HG03064 (cell line): Measurements from ENCODE around the gene OR51B6.
"Not testable (repeated sequence)": the region's sequence is repeated elsewhere in the genome, so short reads cannot be mapped to it uniquely, and the experiment has no call there.

Experiments
- ATAC-seq: cut with Tn5 transposase; IDR thresholded peaks from one replicate; pipeline ENCODE4 v1.9.1; 2021; ENCODE audit warnings: low read depth; ENCODE audit not compliant: unreplicated experiment

OR51B6 gene

GRCh38 chr11:5351208-5351607 is at the start of gene OR51B6:
TSS of gene OR51B6 (plus strand) at chr11:5351508. CDS start at chr11:5351508, 0 bp downstream.
- no peak for ATAC-seq

- no peak for ATAC-seq
These were observed 49.5 kb upstream of the OR51B6 start, which contains the start of gene OR51B4 for GRCh38 chr11:5301846-5302245. TSS of gene OR51B4 (minus strand) at chr11:5301946. CDS start at chr11:5301946, 0 bp downstream.

DNA sequence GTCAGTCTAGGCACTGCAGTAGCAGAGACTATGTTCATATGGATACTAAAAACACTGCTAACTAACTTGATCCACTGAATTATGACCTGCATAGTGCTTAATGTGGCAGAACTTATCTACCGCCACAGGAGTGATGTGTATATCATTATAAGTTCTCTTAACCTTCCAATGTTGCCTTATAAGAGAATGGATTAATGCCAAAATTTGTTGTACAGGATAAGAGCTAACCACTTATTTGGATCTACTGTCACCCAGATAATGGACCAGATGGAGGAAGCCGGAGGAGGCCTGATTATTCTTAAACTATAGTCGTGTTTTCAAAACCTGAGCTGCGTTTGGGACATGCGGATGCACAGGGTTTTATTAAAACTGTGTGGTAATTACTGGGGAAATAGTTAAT is 47.7 kb upstream of the OR51B6 start:
- no peak for ATAC-seq

DNA sequence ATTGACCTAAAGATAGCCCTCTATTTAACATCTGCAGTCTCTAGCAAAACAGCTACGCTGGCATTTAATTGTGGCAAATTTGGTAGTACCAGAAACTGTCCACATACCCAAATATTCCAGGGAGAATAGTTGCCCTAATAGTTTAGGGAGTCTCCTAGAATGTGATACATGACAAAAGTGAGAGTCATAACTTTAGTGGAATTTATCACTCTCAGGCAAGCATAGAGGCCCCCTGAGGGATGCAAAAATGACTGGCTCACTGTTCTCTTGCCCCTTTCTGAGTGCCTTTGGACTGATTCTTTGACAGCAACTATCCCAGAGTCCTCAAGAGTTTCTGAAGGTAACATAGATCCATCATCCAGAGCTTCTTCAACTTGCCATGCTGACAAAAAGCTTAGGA is 47.3 kb upstream of the OR51B6 start:
- no peak for ATAC-seq

DNA sequence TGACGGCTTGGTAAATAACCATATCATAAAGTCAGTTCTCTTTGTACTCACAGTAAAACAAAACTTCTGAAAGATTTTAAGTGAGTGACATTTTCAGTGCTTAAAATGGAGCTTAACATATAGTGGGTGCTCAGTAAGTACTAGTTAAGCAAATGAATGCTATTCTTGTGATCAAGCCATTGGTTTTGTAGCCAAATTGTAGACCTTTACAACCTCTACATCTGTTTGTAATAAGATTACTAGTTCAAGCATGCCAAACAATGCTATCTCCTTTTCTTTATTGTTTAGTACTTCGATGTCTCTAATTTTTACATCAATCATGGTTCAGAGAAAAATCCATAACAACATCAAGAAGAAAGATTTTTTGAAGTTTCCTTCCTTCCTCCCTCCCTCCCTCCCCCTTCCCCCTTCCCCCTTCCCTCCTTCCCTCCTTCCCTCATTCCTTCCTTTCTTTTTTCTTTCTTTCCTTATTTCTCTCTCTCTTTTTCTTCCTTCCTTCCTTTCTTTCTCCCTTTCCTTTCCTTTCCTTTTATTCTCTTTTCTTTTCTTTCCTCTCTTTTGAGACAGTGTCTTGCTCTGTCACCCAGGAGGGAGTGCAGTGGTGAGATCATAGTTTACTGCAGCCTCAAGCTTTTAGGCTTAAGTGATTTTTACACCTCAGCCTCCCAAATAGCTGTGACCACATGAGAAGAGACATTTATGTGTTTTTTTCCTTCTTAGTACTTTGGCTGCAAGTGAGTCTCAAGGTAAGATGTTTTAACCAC is 43.9 kb upstream of the OR51B6 start:
- ATAC-seq, result no peak

DNA sequence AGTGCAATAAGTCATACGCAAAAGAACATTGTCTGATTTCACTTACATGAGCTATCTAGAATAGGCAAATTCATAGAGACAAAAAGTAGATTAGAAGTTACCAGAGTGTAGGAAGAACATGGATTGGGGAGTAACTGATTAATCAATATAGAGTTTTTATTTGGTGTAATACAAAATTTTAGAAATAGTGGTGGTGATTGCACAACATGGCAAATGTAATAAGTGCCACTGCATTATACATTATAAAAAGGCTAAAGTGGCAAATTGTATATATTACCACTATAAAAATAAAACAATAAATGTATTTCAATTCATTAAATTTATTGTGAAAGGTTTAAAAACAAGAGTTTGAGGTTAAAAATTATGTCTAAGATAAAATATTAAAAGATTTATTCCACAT is 40.9 kb upstream of the OR51B6 start:
- no peak for ATAC-seq

DNA sequence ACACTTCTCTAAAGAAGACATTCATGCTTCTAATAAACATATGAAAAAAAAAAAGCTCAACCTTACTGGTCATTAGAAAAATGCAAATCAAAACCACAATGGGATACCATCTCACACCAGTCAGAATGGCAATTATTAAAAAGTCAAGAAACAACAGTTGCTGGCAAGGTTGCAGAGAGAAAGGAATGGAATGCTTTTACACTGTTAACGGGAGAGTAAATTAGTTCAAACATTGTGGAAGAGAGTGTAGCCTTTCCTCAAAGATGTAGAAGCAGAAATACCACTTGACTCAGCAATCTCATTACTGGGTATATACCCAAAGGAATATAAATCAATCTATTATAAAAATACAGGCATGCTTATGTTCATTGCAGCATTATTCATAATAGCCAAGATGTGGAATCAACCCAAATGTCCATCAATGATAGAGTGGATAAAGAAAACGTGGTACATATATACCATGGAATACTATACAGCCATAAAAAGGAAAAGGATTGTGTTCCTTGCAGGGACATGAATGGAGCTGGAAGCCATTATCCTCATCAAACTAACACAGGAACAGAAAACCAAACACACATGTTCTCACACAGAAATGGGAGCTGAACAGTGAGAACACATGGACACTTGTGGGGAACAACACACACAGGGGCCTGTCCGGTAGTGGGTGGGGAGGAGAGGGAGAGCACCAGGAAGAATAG is 37.8 kb upstream of the OR51B6 start:
- ATAC-seq, result not testable (repeated sequence)

DNA sequence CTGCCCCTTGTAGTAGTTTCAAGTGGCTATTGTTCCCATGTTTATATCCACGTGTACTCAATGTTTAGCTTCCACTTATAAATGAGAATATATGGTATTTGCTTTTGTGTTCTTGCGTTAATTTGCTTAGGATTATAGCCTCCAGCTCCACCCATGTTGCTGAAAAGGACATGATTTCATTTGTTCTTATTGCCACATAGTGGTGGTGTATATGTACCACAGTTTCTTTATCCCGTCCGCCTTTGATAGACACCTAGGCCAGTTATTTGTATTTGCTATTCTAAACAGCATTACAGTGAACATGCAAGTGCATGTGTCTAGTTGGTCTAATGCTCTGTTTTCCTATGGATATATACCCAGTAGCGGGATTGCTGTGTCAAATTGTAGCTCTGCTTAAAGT is 34.0 kb upstream of the OR51B6 start:
- ATAC-seq, result no peak

DNA sequence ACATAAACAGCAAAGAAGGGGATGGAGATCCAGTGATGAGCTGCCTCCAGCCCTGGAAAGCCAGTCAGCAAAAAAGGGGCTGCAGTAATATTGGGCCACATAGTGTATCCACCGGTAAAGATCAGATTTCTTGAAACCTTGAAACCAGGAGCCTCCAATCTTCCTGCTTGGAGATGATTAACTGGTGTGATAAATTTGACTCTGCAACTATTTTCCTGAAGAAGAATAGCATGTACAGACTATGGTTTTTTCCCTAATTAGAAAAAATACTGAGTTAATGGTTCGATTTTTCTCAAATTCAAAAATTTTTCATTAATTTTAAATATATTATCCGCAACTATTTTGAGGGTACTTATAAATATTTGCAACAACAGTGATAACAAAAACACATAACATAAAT is 27.1 kb upstream of the OR51B6 start, which contains the start of gene OR51B2:
OR51B2 (minus strand) TSS at position 101 of the 400 bp plus-strand sequence; CDS start at position 101, 0 bp downstream.
- ATAC-seq, result no peak

GRCh38 chr11:5335170-5335569 is 16.1 kb upstream of the OR51B6 start:
- no peak for ATAC-seq

GRCh38 chr11:5336331-5336730 is 15.0 kb upstream of the OR51B6 start:
- ATAC-seq, result no peak

DNA sequence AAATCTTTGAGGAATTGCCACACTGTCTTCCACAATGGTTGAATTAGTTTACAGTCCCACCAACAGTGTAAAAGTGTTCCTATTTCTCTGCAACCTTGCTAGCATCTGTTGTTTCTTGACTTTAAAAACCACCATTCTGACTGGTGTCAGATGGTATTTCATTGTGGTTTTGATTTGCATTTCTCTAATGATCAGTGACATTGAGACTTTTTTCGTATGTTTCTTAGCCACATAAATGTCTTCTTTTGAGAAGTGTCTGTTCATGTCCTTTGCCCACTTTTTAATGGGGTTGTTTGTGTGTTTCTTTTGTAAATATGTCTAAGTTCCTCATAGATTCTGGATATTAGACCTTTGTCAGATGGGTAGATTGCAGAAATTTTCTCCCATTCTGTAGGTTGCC is 14.1 kb upstream of the OR51B6 start:
- ATAC-seq, result not testable (repeated sequence)

DNA sequence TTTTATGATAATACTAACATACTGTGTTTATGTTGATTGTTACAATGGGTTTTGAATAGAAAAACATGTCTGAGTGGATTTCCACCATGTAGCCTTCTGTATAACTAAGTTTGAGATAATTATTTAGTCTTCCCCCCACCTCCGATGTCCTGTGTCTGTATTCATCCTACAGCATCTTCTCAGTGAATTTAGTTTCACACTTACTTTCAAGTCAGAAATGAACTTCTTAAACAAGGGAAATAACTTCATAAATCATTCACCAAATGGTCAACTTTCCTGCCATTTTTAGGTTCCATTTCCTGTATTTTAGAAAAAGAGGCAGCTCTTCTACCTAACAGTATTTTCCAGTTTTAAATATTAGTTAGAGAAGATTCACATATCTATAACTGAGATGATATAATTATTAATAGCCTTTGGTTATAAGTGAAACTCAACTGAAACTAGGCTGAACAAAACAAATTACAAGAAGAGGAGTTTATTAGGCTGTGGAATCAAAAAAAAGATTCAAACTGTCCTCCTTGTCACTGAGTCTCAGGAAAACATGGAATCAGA is 11.5 kb upstream of the OR51B6 start:
- peak; percentile 74 for ATAC-seq

DNA sequence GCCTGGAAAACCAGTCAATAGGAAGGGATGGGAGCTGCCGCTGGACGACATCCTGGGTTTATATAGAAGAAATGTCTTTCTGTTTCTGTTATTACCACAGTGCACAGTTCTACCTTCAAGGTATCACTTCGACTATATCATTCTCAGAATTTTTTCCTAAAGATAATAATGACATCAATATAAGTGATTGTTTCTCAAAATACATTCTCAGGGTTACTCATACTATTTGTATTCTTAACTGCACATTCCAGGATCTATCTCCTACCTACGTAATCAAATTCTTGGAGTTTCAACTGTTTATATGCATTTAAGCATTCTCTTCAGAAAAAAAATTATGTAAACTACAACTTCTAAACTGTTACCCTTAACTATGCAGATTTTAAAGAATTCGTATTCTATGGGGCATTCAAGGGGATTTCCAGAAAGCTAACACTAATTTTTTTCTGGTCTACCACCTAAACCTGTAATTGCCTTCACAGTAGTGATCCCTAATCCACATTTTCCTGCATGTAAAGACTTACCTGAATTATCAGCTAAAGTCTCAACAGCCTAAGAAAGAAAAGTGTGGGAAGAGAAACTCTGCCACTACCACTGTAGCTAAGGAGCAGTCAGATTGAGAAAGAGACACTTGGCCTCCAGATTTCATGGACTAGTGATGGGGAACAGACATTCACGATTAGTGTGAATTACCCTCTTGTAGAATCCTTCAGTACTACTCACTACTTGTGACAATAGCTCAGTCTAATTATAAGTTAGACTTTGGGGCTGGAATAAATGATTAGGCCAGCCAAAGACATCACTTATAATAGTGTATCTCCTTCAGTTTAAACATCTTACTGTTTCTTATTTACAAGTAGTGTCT is 7.6 kb upstream of the OR51B6 start, which contains the start of gene OR51B5:
OR51B5 (minus strand) TSS at position 51 of the 862 bp plus-strand sequence; CDS start at position 51, 0 bp downstream.
- ATAC-seq, result no peak

DNA sequence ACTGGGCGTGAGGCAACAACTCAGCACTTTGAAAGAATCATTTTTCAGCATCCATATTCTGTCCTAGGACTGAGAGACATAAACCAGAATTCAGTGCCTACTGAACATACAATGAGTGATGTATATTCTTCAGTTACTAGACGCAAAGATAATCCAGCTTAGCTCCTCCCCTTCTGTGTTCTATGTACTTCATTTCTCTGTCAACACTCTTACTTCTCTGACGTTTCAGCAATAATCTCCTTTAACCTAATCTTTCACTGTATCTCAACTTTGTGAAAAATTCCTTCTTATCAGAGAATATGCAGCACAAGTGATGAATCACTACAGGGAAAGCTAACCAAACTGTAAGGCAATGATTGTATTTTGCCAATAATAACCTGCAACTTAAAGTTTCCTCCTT is 5.5 kb upstream of the OR51B6 start:
- ATAC-seq, result no peak

GRCh38 chr11:5348551-5349194 is 2.6 kb upstream of the OR51B6 start:
- no peak for ATAC-seq

DNA sequence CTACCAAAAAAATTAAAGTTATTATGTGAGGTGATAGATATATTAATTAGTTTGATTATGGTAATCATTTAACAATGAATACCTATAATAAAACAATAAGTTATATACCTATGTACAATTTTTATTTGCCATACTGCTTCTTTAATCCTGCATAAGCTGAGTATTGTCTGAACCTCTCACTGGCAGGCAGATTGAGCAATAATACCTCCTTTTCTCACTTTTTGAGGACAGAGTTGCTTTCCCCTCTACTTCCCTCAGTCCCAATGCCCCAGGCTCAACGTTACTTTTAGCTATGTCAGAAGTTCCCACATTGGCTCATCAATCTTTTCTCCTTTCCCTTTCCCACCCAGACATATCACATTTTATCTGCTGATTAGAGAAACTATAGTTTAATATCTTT is 1.8 kb upstream of the OR51B6 start:
- no peak for ATAC-seq

DNA sequence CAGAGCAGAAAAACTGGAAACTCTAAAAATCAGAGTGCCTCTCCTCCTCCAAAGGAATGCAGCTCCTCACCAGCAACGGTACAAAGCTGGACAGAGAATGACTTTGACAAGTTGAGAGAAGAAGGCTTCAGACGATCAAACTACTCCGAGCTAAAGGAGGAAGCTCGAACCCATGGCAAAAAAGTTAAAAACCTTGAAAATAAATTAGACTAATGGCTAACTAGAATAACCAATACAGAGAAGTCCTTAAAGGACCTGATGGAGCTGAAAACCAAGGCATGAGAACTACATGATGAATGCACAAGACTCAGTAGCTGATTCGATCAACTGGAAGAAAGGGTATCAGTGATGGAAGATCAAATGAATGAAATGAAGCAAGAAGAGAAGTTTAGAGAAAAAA is 4.7 kb downstream of the OR51B6 start:
- ATAC-seq, result not testable (repeated sequence)

- no peak for ATAC-seq
These were observed 10.8 kb downstream of the OR51B6 start for GRCh38 chr11:5362017-5362625.

GRCh38 chr11:5363679-5364078 is 12.4 kb downstream of the OR51B6 start:
- no peak for ATAC-seq
